HG02623 (cell line): ENCODE results near the gene FAM3D.
A peak's percentile ranks its signal among the peaks of the same experiment; 100 is the strongest.

Experiments
- ATAC-seq: cut with Tn5 transposase; IDR thresholded peaks from one replicate; pipeline ENCODE4 v1.9.1; 2021; ENCODE audit warnings: moderate library complexity; ENCODE audit not compliant: unreplicated experiment

FAM3D gene

GRCh38 chr3:58603606-58604005 lies 63.0 kb downstream of the FAM3D start:
- no peak for ATAC-seq

- no peak for ATAC-seq
Measured at GRCh38 chr3:58597770-58598310, 68.7 kb downstream of the FAM3D start.

GRCh38 chr3:58596834-58597518 lies 69.6 kb downstream of the FAM3D start:
- ATAC-seq, result no peak

GRCh38 chr3:58594117-58594516 lies 72.5 kb downstream of the FAM3D start:
- ATAC-seq, result no peak

GRCh38 chr3:58591517-58592510 lies 74.8 kb downstream of the FAM3D start:
- no peak for ATAC-seq

GRCh38 chr3:58588030-58588614 lies 78.5 kb downstream of the FAM3D start:
- no peak for ATAC-seq

GRCh38 chr3:58586776-58587192 lies 79.8 kb downstream of the FAM3D start:
- no peak for ATAC-seq

GRCh38 chr3:58585994-58586393 lies 80.6 kb downstream of the FAM3D start:
- ATAC-seq, result no peak

GRCh38 chr3:58585005-58585786 lies 81.4 kb downstream of the FAM3D start:
- ATAC-seq, result peak; percentile 85

GRCh38 chr3:58584690-58585004 lies 81.9 kb downstream of the FAM3D start:
- no peak for ATAC-seq
